Neuronal stem cell (in vitro differentiated cells): Measurements from ENCODE around the gene C14orf93.
"Not testable (repeated sequence)": the region's sequence is repeated elsewhere in the genome, so short reads cannot be mapped to it uniquely, and the experiment has no call there.

Experiments
- DNase-seq: peaks from one replicate; pipeline ENCODE4 v3.0.0-alpha.2; 2013; ENCODE audit warnings: low spot score
- H2AFZ ChIP-seq: one replicate; pipeline ENCODE4 v1.6.1; 2013; ENCODE audit warnings: mild to moderate bottlenecking, low read length, inconsistent platforms
- H2AK5ac ChIP-seq: 2 replicates; pipeline ENCODE4 v1.6.1; 2013; ENCODE audit warnings: low read depth, mild to moderate bottlenecking, inconsistent platforms, low read length, moderate library complexity, mixed read lengths
- H2BK120ac ChIP-seq: 2 replicates; pipeline ENCODE4 v1.6.1; 2013; ENCODE audit warnings: low read depth, mild to moderate bottlenecking, inconsistent platforms, low read length, moderate library complexity, mixed read lengths
- H2BK12ac ChIP-seq: one replicate; pipeline ENCODE4 v1.6.1; 2013; ENCODE audit warnings: low read length, inconsistent platforms
- H2BK15ac ChIP-seq: 2 replicates; pipeline ENCODE4 v1.6.1; 2013; ENCODE audit warnings: mild to moderate bottlenecking, low read length, inconsistent platforms, mixed read lengths
- H2BK5ac ChIP-seq: one replicate; pipeline ENCODE4 v1.6.1; 2013; ENCODE audit warnings: inconsistent platforms, mild to moderate bottlenecking, low read length, moderate library complexity
- H3K14ac ChIP-seq: one replicate; pipeline ENCODE4 v1.6.1; 2013; ENCODE audit warnings: low read length, inconsistent platforms
- H3K18ac ChIP-seq: 2 replicates; pipeline ENCODE4 v1.6.1; 2013; ENCODE audit warnings: low read length, inconsistent platforms
- H3K23ac ChIP-seq: 2 replicates; pipeline ENCODE4 v1.6.1; 2013; ENCODE audit warnings: low read depth, mild to moderate bottlenecking, mixed read lengths, low read length, inconsistent platforms; ENCODE audit not compliant: poor library complexity
- H3K27ac ChIP-seq: replicated peaks from 3 replicates; pipeline ENCODE4 v1.5.1; 2013; ENCODE audit warnings: low read length, inconsistent platforms
- H3K27me3 ChIP-seq, 3 experiments: 2 replicates each; pipeline ENCODE4 v1.6.1; 2013; ENCODE audit warnings: low read length in 3 of 3, mild to moderate bottlenecking in 2 of 3, inconsistent platforms in 1 of 3, low read depth in 1 of 3, mixed read lengths in 1 of 3, moderate library complexity in 1 of 3; ENCODE audit not compliant: control insufficient read depth in 3 of 3, insufficient read depth in 3 of 3
- H3K36me3 ChIP-seq, 2 donors: replicated peaks in 1 of 2; 2 replicates each; pipeline ENCODE4 v1.6.1; 2013; ENCODE audit warnings: low read length in 2 of 2; ENCODE audit not compliant: control insufficient read depth in 2 of 2, insufficient read depth in 2 of 2
- H3K4ac ChIP-seq: 2 replicates; pipeline ENCODE4 v1.6.1; 2013; ENCODE audit warnings: inconsistent platforms, mild to moderate bottlenecking, low read length, moderate library complexity
- H3K4me1 ChIP-seq, 2 donors: 1 replicate in 1 of 2; 2 replicates in 1 of 2; pipeline ENCODE4 v1.6.1; 2013; ENCODE audit warnings: low read length in 2 of 2, low read depth in 1 of 2; ENCODE audit not compliant: control insufficient read depth in 2 of 2, insufficient read depth in 1 of 2
- H3K4me2 ChIP-seq: one replicate; pipeline ENCODE4 v1.6.1; 2013; ENCODE audit warnings: mild to moderate bottlenecking, low read length, inconsistent platforms; ENCODE audit not compliant: insufficient read depth, poor library complexity, severe bottlenecking
- H3K4me3 ChIP-seq, 2 donors: 2 replicates each; pipeline ENCODE4 v1.5.1; 2013; ENCODE audit warnings: low read length in 2 of 2, mild to moderate bottlenecking in 2 of 2, inconsistent platforms in 1 of 2, moderate library complexity in 1 of 2
- H3K79me1 ChIP-seq: one replicate; pipeline ENCODE4 v1.6.1; 2013; ENCODE audit warnings: low read depth, mild to moderate bottlenecking, inconsistent platforms, low read length, moderate library complexity
- H3K9ac ChIP-seq: one replicate; pipeline ENCODE4 v1.6.1; 2013; ENCODE audit warnings: mild to moderate bottlenecking, low read depth, low read length, inconsistent platforms; ENCODE audit not compliant: poor library complexity
- H3K9me3 ChIP-seq, 2 donors: replicated peaks in 1 of 2; 2 replicates each; pipeline versions ENCODE3 to v1.6.1; 2013; ENCODE audit warnings: low read length in 2 of 2, mild to moderate bottlenecking in 2 of 2, inconsistent platforms in 1 of 2, low read depth in 1 of 2, mixed read lengths in 1 of 2, moderate library complexity in 1 of 2; ENCODE audit not compliant: control insufficient read depth in 2 of 2, insufficient read depth in 1 of 2
- H4K8ac ChIP-seq: one replicate; pipeline ENCODE4 v1.6.1; 2013; ENCODE audit warnings: low read depth, mild to moderate bottlenecking, inconsistent platforms, low read length, moderate library complexity
- H4K91ac ChIP-seq: one replicate; pipeline ENCODE4 v1.6.1; 2013; ENCODE audit warnings: low read length, low read depth, mild to moderate bottlenecking, inconsistent platforms; ENCODE audit not compliant: poor library complexity
- WGBS, 2 donors: extraction: QIAGEN DNeasy Blood & Tissue Kit; methylation state at CpG; one replicate each; pipeline ENCODE4 v1.1.7; 2013; ENCODE audit warnings: missing lambda C conversion rate in 2 of 2, mixed read lengths in 1 of 2; ENCODE audit not compliant: insufficient read length in 2 of 2, insufficient replicate concordance in 1 of 2; ENCODE audit errors: extremely low coverage in 2 of 2; 5-methylcytosine and 5-hydroxymethylcytosine counted together

The C14orf93 gene

DNA sequence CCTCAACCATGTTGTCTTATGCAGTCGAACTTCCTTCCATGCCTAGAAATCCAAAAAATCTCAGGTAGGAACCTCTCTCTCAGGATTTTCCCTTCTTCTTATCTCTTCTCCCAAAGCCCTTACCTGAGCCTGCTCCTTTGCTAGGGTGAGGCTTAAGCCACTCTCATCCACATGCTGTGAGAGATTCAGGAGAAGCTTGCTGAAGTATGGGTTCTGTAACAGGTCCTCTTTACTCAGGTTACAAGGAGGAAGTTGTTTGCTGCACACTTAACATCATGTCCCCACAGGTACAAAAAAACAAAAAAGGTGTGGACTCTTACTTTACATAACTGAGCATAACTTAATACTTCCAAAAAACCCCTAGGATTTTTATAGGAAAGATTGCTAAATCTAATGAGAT, 57.5 kb downstream of the C14orf93 start:
- Histone ChIP-seq H3K79me1 (peaks cover 2% of the 10 kb centered on the region), H2BK120ac (no peak overlapping the region), H4K91ac (no peak overlapping the region), H3K27ac (no peak overlapping the region), H2BK12ac (no peak overlapping the region), H3K9me3 (no peaks in the 10 kb centered on the region), H3K14ac (no peak overlapping the region), H4K8ac (no peak overlapping the region), H2BK15ac (no peak overlapping the region), H2AK5ac (no peak overlapping the region), H3K27me3 (no peaks in the 10 kb centered on the region), H3K36me3 (peaks cover 13 to 67% of the 10 kb centered on the region in 2 donors), H3K18ac (no peak overlapping the region), H2AFZ (no peak overlapping the region), H2BK5ac (no peak overlapping the region), H3K4me3 (no peak overlapping the region), H3K4ac (no peak overlapping the region), H3K4me2 (no peak overlapping the region), H3K9ac (no peak overlapping the region), H3K4me1 (peaks cover 5 to 6% of the 10 kb centered on the region in 2 donors), H3K23ac (no peak overlapping the region)
- DNase-seq: no peak
- WGBS, 2 donors: no CpG with 5 or more reads among the region's 1 CpG

DNA sequence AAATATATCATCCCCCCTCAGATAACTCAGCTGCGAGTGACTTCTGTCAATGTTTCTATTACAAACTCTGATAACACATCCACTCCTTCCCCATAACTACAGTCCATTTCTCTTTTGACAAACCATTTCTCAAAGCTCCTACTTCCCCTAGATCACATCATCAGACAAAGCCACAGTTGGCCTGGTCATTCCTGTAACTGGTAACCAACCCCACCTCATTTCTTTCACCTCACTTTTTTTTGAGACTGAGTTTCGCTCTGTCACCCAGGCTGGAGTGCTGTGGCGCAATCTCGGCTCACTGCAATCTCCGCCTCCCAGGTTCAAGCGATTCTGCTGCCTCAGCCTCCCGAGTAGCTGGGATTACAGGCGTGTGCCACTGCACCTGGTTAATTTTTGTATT, 58.1 kb downstream of the C14orf93 start:
- H3K4me2 ChIP-seq, H3K4me1 ChIP-seq, H2AFZ ChIP-seq, H3K14ac ChIP-seq, H3K4me3 ChIP-seq, H3K9ac ChIP-seq, H3K23ac ChIP-seq, H4K91ac ChIP-seq, H2BK5ac ChIP-seq, H2BK15ac ChIP-seq, H3K79me1 ChIP-seq, H3K18ac ChIP-seq, H2BK12ac ChIP-seq, H3K4ac ChIP-seq, H3K27ac ChIP-seq, H4K8ac ChIP-seq, H2AK5ac ChIP-seq, DNase-seq, H3K27me3 ChIP-seq, H3K9me3 ChIP-seq, H2BK120ac ChIP-seq: not testable (repeated sequence)
- H3K36me3 ChIP-seq: peaks cover 17 to 73% of the 10 kb centered on the region in 2 donors
- WGBS, 2 donors: no CpG with 5 or more reads among the region's 8 CpGs

DNA sequence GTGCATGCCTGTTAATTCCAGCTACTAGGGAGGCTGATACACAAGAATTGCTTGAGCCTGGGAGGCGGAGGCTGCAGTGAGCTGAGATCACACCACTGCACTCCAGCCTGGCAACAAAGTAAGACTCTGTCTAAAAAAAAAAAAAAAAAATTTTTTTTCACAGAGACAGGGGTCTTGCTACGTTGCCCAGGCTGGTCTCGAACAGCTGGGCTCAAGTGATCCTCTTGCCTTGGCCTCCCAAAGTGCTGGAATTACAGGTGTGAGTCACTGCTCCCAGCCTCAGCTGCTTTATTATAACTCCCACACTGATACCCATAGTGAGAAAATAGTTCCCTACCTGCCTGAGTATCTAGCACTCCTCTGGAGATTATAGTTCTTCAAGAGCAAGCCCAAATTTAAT, 64.3 kb downstream of the C14orf93 start:
- Histone ChIP-seq H3K79me1 (no peaks in the 10 kb centered on the region), H2BK15ac (no peak overlapping the region), H4K91ac (no peak overlapping the region), H3K23ac (no peak overlapping the region), H3K14ac (no peak overlapping the region), H3K18ac (no peak overlapping the region), H3K36me3 (peaks cover 22 to 79% of the 10 kb centered on the region in 2 donors), H3K4ac (no peak overlapping the region), H2BK120ac (no peak overlapping the region), H2AK5ac (no peak overlapping the region), H3K27ac (no peak overlapping the region), H3K27me3 (no peaks in the 10 kb centered on the region), H2BK12ac (no peak overlapping the region), H3K4me3 (no peak overlapping the region), H3K4me1 (no peaks in the 10 kb centered on the region), H4K8ac (no peak overlapping the region), H3K4me2 (no peak overlapping the region), H3K9ac (no peak overlapping the region), H2AFZ (no peak overlapping the region), H3K9me3 (no peaks in the 10 kb centered on the region), H2BK5ac (no peak overlapping the region)
- WGBS, 2 donors: no CpG with 5 or more reads among the region's 3 CpGs
- DNase-seq: no peak

DNA sequence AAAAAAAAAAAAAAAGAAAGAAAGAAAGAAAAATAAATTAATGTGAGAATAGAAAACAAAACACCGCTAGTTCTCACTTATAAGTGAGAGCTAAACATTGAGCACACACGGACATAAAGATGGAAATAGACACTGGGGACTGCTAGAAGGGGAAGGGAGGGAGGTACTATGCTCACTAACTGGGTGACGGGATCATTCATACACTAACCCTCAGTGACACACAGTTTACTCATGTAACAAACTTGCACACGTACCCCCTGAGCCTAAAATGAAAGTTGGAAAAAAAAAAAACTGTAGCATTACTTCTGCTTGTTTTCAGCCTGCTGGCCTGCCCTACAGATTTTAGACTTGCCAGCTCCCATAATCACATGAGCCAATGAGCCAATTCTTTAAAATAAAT, 70.3 kb downstream of the C14orf93 start:
- DNase-seq: no peak
- no peak overlapping the region for H3K4me3 ChIP-seq
- no peak overlapping the region for H3K27ac ChIP-seq
- no peak overlapping the region for H3K9ac ChIP-seq
- no CpG with 5 or more reads among the region's 4 CpGs for WGBS, 2 donors
- H3K9me3 ChIP-seq: no peaks in the 10 kb centered on the region
- H4K8ac ChIP-seq: no peak overlapping the region
- H3K23ac ChIP-seq: no peak overlapping the region
- no peak overlapping the region for H2BK15ac ChIP-seq
- no peak overlapping the region for H2BK120ac ChIP-seq
- no peak overlapping the region for H2AK5ac ChIP-seq
- H4K91ac ChIP-seq: no peak overlapping the region
- peaks cover 3 to 57% of the 10 kb centered on the region in 2 donors for H3K36me3 ChIP-seq
- no peak overlapping the region for H3K14ac ChIP-seq
- H2BK5ac ChIP-seq: no peak overlapping the region
- no peak overlapping the region for H2BK12ac ChIP-seq
- H3K79me1 ChIP-seq: no peaks in the 10 kb centered on the region
- no peak overlapping the region for H2AFZ ChIP-seq
- no peaks in the 10 kb centered on the region for H3K27me3 ChIP-seq
- no peaks in the 10 kb centered on the region for H3K4me1 ChIP-seq
- H3K18ac ChIP-seq: no peak overlapping the region
- no peak overlapping the region for H3K4me2 ChIP-seq
- no peak overlapping the region for H3K4ac ChIP-seq
